ENCODE results near the gene PTPRK. TPM values are rescaled to one million over a fixed set of nuclear protein-coding genes. Genes with fewer than 3 reads are reported as not detected.

PTPRK gene
- total RNA-seq, 2 experiments from 2014 or later = 2.8 to 5.0 TPM

DNA sequence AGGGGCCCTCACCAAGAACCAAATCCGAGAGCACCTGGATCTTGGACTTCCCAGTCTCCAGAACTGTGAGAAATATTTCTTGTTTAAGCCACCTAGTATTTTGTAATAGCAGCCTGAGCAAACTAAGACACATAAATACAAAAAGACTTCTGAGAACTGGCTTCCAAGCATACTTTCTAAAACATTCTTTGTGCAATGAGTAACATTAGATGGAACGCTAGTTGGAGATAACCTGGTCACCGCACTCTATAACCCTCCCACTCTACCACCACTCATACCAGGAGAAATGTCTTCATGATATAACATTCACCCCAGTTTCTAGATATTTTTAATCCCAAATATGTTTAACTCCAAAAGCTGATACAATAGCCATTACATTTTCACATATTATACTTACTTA lies 450.0 kb downstream of the PTPRK start:
- DNase-seq (no peak), ATAC-seq (ENCODE audit: low read depth) (no peak)
- Mint-ChIP-seq H3K4me3 (no peak overlapping the region), H3K27ac (no peak overlapping the region), H3K27me3 (no peaks in the 10 kb centered on the region), H3K4me1 (no peaks in the 10 kb centered on the region), H3K36me3 (peaks cover 38% of the 10 kb centered on the region), H3K9me3 (peaks cover 2% of the 10 kb centered on the region)
- POLR2A ChIA-PET = no interaction called here

- Mint-ChIP-seq H3K27me3 (no peaks in the 10 kb centered on the region), H3K9me3 (peaks cover 2% of the 10 kb centered on the region), H3K27ac (no peak overlapping the region), H3K4me3 (no peak overlapping the region), H3K4me1 (no peaks in the 10 kb centered on the region), H3K36me3 (peaks cover 37% of the 10 kb centered on the region)
- DNase-seq (no peak), ATAC-seq (ENCODE audit: low read depth) (no peak)
- POLR2A ChIA-PET = no interaction called here
Observed at GRCh38 chr6:128069188-128069587, 451.2 kb downstream of the PTPRK start.

GRCh38 chr6:128068119-128068479 lies 452.3 kb downstream of the PTPRK start:
- no peaks in the 10 kb centered on the region for H3K27me3 Mint-ChIP-seq
- H3K9me3 Mint-ChIP-seq = peaks cover 2% of the 10 kb centered on the region
- no peaks in the 10 kb centered on the region for H3K4me1 Mint-ChIP-seq
- DNase-seq = no peak
- H3K36me3 Mint-ChIP-seq = peaks cover 36% of the 10 kb centered on the region
- H3K4me3 Mint-ChIP-seq = no peak overlapping the region
- ATAC-seq (ENCODE audit: low read depth) = no peak
- H3K27ac Mint-ChIP-seq = no peak overlapping the region
- POLR2A ChIA-PET = no interaction called here

DNA sequence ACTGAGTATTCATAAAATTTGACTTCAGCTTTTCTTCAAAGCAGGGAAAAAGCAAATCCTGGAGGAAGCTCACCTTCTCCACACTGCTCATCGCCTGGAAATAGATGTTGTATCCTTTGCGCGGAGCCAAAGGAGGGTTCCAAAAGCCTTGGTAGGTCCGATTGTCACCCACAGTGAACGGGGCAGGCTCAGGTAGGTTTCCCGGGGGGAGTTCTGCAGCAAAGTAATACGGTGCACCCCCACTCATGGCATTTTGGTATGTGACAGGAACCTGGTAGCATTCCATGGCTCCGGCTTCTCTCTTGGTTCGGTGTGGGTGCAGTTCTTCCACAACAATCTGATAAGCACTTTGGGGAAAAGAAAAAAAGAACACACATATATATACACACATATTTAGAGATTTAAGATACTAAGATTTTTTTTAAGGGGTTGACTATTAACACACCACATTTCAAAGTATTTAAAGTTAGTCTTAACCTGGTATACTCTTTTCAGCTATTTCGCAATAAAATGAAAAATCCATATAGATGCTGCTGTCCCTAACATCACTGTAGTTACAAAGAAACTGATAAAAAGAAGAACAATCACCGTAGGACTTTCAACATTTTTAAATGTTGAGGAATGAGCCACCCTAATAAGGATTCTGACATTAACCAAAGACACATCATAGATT lies 452.8 kb downstream of the PTPRK start:
- Mint-ChIP-seq H3K27ac (no peak overlapping the region), H3K27me3 (no peaks in the 10 kb centered on the region), H3K36me3 (peaks cover 36% of the 10 kb centered on the region), H3K4me3 (no peak overlapping the region), H3K4me1 (no peaks in the 10 kb centered on the region), H3K9me3 (peaks cover 1% of the 10 kb centered on the region)
- POLR2A ChIA-PET = no interaction called here
- ATAC-seq (ENCODE audit: low read depth) = no peak
- DNase-seq = no peak

DNA sequence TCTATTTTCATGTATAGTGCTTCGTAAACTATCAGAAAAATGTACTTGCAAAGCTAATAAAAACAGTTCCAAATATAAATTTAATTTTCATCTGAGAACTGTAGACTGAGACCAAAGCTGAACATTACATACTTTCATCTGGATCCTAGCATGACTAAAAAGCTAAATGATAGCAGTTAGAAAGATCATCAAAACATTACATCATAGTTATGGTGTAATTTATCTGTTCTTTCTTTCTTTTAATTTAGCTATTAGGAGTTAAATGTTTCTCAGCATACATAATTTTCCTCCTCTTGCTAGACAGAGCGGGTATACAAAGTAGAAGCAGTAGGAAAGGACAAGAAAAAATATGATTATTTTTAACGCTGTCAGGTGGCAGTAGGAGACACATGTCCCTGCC lies 455.3 kb downstream of the PTPRK start:
- Mint-ChIP-seq H3K36me3 (peaks cover 36% of the 10 kb centered on the region), H3K27me3 (no peaks in the 10 kb centered on the region), H3K27ac (no peak overlapping the region), H3K9me3 (no peaks in the 10 kb centered on the region), H3K4me3 (no peak overlapping the region), H3K4me1 (no peaks in the 10 kb centered on the region)
- no peak for ATAC-seq (ENCODE audit: low read depth)
- no peak for DNase-seq
- POLR2A ChIA-PET = no interaction called here

DNA sequence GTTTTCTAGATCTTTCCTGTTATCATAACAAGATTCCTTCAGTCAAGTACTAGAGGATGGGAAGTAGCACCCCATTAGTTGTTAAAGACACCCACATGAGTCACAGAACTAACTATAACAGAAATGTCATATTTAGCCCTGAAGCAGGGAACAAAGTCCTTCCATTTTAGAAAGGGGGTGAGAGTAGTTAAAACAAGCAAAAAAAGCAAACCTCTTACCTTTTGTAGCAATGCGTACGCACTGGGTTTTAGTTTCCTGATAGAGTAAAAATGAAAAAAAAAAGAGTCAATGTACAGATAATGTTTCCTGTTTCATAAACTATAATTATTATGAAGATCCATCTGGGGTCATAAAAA lies 455.9 kb downstream of the PTPRK start:
- Mint-ChIP-seq H3K4me3 (no peak overlapping the region), H3K9me3 (no peaks in the 10 kb centered on the region), H3K27ac (no peak overlapping the region), H3K4me1 (no peaks in the 10 kb centered on the region), H3K36me3 (peaks cover 39% of the 10 kb centered on the region), H3K27me3 (no peaks in the 10 kb centered on the region)
- ATAC-seq (ENCODE audit: low read depth) (no peak), DNase-seq (no peak)
- POLR2A ChIA-PET = no interaction called here

GRCh38 chr6:128063850-128064539 lies 456.4 kb downstream of the PTPRK start:
- H3K4me1 Mint-ChIP-seq = no peaks in the 10 kb centered on the region
- ATAC-seq (ENCODE audit: low read depth) (no peak), DNase-seq (no peak)
- POLR2A ChIA-PET = no interaction called here
- no peak overlapping the region for H3K4me3 Mint-ChIP-seq
- H3K27ac Mint-ChIP-seq = no peak overlapping the region
- H3K36me3 Mint-ChIP-seq = peaks cover 40% of the 10 kb centered on the region
- H3K27me3 Mint-ChIP-seq = no peaks in the 10 kb centered on the region
- no peaks in the 10 kb centered on the region for H3K9me3 Mint-ChIP-seq

GRCh38 chr6:128062882-128063603 lies 457.4 kb downstream of the PTPRK start:
- Mint-ChIP-seq H3K9me3 (no peaks in the 10 kb centered on the region), H3K27me3 (no peaks in the 10 kb centered on the region), H3K36me3 (peaks cover 42% of the 10 kb centered on the region), H3K27ac (no peak overlapping the region), H3K4me3 (no peak overlapping the region), H3K4me1 (no peaks in the 10 kb centered on the region)
- DNase-seq (no peak), ATAC-seq (ENCODE audit: low read depth) (no peak)
- POLR2A ChIA-PET = no interaction called here

DNA sequence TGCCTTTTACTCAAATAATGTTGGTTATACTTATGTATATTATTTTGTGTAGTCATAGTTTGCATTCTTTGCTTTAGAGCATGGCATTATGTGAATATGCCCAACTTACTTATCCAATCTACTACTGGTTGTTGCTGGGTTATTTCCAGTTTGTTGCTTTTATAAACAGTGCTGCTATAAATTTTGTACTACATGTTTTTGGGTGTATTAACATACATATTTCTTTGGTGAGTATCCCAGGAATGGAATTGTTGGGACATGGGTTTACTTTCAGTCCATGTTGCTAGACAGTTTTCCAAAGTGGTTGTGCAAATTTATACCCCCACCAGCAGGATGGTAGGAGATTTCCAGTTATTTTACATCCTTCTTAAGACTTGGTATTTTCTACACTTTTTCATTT lies 462.5 kb downstream of the PTPRK start:
- POLR2A ChIA-PET = no interaction called here
- ATAC-seq (ENCODE audit: low read depth) = no peak
- no peaks in the 10 kb centered on the region for H3K4me1 Mint-ChIP-seq
- DNase-seq = no peak
- no peak overlapping the region for H3K27ac Mint-ChIP-seq
- peaks cover 55% of the 10 kb centered on the region for H3K36me3 Mint-ChIP-seq
- H3K9me3 Mint-ChIP-seq = peaks cover 3% of the 10 kb centered on the region
- H3K4me3 Mint-ChIP-seq = no peak overlapping the region
- no peaks in the 10 kb centered on the region for H3K27me3 Mint-ChIP-seq

DNA sequence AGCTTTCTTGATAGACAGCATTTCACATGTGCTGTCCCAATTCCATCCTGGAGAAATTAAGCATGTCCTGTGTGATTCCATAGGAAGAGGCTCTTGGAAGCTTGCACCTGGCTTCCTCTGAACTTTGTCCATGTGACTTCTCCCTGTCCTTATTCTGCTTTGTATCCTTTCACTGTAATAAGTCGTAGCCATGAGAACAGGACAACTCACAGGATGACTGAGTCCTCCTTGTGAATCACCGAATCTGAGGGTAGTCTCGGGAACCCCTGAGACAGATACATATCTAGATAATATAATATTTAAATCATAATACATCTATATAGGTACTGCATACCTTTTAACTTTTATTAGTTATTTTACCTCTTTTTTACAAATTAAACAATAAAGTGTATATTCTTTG lies 462.9 kb downstream of the PTPRK start:
- H3K4me1 Mint-ChIP-seq = no peaks in the 10 kb centered on the region
- ATAC-seq (ENCODE audit: low read depth) (no peak), DNase-seq (no peak)
- H3K9me3 Mint-ChIP-seq = peaks cover 3% of the 10 kb centered on the region
- no peak overlapping the region for H3K27ac Mint-ChIP-seq
- H3K36me3 Mint-ChIP-seq = peaks cover 54% of the 10 kb centered on the region
- no peak overlapping the region for H3K4me3 Mint-ChIP-seq
- POLR2A ChIA-PET = no interaction called here
- no peaks in the 10 kb centered on the region for H3K27me3 Mint-ChIP-seq

DNA sequence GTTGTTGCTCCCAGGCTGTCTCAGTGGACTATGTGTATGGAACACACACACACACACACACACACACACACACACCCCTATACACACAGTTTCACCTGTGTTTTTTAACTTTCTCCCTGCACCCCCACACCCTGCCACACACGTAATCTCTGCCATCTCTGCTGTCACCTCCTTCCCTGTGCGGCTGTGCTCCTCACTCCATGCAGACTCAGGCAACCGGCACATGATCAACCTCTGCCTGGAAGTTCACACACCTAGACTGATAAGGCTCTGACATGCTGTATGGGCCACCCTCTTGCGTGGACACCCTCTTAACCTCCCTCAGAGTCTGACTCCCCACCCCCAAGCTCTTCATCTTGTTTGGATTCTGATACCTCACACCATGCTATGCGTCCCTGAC lies 467.3 kb downstream of the PTPRK start:
- Mint-ChIP-seq H3K27ac (no peak overlapping the region), H3K4me1 (no peaks in the 10 kb centered on the region), H3K9me3 (peaks cover 3% of the 10 kb centered on the region), H3K36me3 (peaks cover 50% of the 10 kb centered on the region), H3K4me3 (no peak overlapping the region), H3K27me3 (no peaks in the 10 kb centered on the region)
- POLR2A ChIA-PET = no interaction called here
- ATAC-seq (ENCODE audit: low read depth) (no peak), DNase-seq (no peak)

GRCh38 chr6:128047989-128048388 lies 472.4 kb downstream of the PTPRK start:
- H3K27me3 Mint-ChIP-seq = no peaks in the 10 kb centered on the region
- POLR2A ChIA-PET = no interaction called here
- ATAC-seq (ENCODE audit: low read depth) (no peak), DNase-seq (no peak)
- H3K4me1 Mint-ChIP-seq = peaks cover 1% of the 10 kb centered on the region
- H3K4me3 Mint-ChIP-seq = no peak overlapping the region
- no peak overlapping the region for H3K27ac Mint-ChIP-seq
- H3K9me3 Mint-ChIP-seq = peaks cover 1% of the 10 kb centered on the region
- peaks cover 37% of the 10 kb centered on the region for H3K36me3 Mint-ChIP-seq

DNA sequence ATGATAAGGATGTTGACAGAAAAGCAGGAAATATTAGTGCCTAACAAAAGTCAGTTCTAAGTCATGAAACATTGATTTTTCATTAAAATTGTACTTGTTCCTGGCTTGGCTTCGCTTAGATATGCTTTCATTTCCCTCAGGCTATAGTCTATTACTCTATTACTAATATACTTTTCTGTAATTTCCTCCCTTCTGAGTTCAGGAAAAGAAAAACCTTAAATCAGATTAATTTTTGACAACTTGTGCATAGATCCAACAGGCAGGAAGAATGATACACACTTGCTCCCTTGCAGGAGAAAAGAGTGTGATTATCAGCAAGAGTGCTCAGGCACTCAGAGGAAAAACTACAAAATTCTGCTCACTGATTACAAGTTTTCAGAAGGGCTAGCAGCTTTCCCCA lies 474.4 kb downstream of the PTPRK start:
- H3K36me3 Mint-ChIP-seq = peaks cover 34% of the 10 kb centered on the region
- peaks cover 1% of the 10 kb centered on the region for H3K4me1 Mint-ChIP-seq
- no peak overlapping the region for H3K4me3 Mint-ChIP-seq
- H3K9me3 Mint-ChIP-seq = peaks cover 1% of the 10 kb centered on the region
- no peak overlapping the region for H3K27ac Mint-ChIP-seq
- DNase-seq (no peak), ATAC-seq (ENCODE audit: low read depth) (no peak)
- POLR2A ChIA-PET = no interaction called here
- no peaks in the 10 kb centered on the region for H3K27me3 Mint-ChIP-seq

GRCh38 chr6:128039543-128039942 lies 480.9 kb downstream of the PTPRK start:
- H3K4me1 Mint-ChIP-seq = peaks cover 3% of the 10 kb centered on the region
- POLR2A ChIA-PET = no interaction called here
- H3K27ac Mint-ChIP-seq = no peak overlapping the region
- DNase-seq (no peak), ATAC-seq (ENCODE audit: low read depth) (no peak)
- H3K36me3 Mint-ChIP-seq = peaks cover 43% of the 10 kb centered on the region
- H3K27me3 Mint-ChIP-seq = no peaks in the 10 kb centered on the region
- no peak overlapping the region for H3K4me3 Mint-ChIP-seq
- peaks cover 4% of the 10 kb centered on the region for H3K9me3 Mint-ChIP-seq
